ENCODE measurements around the gene LHFPL6. TPM values are rescaled to one million over a fixed set of nuclear protein-coding genes. Genes with fewer than 3 reads are reported as not detected.

The LHFPL6 gene
- total RNA-seq, 1 experiment from 2014 or later = 25.7 TPM

GRCh38 chr13:39494633-39495032, 108.4 kb downstream of the LHFPL6 start:
- Histone ChIP-seq H3K27ac (ENCODE audit: low read length) (no peak overlapping the region), H3K9me3 (ENCODE audit: control insufficient read depth, insufficient read depth, low read depth, low read length) (no peaks in the 10 kb centered on the region), H3K4me1 (ENCODE audit: control insufficient read depth, insufficient read depth, low read length) (no peaks in the 10 kb centered on the region), H3K36me3 (ENCODE audit: control insufficient read depth, insufficient read depth, low read length) (no peaks in the 10 kb centered on the region), H3K4me3 (ENCODE audit: low read depth in 2 of 2, low read length in 2 of 2) (no peak overlapping the region), H3K27me3 (ENCODE audit: control insufficient read depth, insufficient read depth, low read length) (no peaks in the 10 kb centered on the region)
- intact Hi-C loops (cut with micrococcal nuclease; ENCODE audit: unreplicated experiment) = no loop called here
- DNase-seq (ENCODE audit: low read depth, low spot score) (no peak), ATAC-seq (no peak)
- in situ Hi-C loops (cut with HindIII; ENCODE audit: low pct_unique_long_range_greater_than_20kb, low sequenced_read_pairs) = no loop called here
- ChIA-PET POLR2A (no interaction called here), CTCF (no interaction called here)
- TF ChIP-seq POLR2AphosphoS5 (IDR thresholded peaks at IDR 0.05; ENCODE audit: low read depth, low read length) (no peak), SIN3A (IDR thresholded peaks at IDR 0.05; ENCODE audit: borderline replicate concordance, insufficient read depth, low read depth, low read length) (no peak), TCF7L2 (IDR thresholded peaks at IDR 0.05; ENCODE audit: low read depth, low read length) (no peak), CTCF (IDR thresholded peaks at IDR 0.05) (no peak)
- TF ChIP-seq, protein P1, sequence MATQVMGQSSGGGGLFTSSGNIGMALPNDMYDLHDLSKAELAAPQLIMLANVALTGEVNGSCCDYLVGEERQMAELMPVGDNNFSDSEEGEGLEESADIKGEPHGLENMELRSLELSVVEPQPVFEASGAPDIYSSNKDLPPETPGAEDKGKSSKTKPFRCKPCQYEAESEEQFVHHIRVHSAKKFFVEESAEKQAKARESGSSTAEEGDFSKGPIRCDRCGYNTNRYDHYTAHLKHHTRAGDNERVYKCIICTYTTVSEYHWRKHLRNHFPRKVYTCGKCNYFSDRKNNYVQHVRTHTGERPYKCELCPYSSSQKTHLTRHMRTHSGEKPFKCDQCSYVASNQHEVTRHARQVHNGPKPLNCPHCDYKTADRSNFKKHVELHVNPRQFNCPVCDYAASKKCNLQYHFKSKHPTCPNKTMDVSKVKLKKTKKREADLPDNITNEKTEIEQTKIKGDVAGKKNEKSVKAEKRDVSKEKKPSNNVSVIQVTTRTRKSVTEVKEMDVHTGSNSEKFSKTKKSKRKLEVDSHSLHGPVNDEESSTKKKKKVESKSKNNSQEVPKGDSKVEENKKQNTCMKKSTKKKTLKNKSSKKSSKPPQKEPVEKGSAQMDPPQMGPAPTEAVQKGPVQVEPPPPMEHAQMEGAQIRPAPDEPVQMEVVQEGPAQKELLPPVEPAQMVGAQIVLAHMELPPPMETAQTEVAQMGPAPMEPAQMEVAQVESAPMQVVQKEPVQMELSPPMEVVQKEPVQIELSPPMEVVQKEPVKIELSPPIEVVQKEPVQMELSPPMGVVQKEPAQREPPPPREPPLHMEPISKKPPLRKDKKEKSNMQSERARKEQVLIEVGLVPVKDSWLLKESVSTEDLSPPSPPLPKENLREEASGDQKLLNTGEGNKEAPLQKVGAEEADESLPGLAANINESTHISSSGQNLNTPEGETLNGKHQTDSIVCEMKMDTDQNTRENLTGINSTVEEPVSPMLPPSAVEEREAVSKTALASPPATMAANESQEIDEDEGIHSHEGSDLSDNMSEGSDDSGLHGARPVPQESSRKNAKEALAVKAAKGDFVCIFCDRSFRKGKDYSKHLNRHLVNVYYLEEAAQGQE (IDR thresholded peaks at IDR 0.05; ENCODE audit: insufficient read depth in 1 of 2, low read depth in 2 of 2, low read length in 1 of 2) = no peak
- no TSS peak for BruUV-seq (replicated peaks)

- H3K27me3 ChIP-seq (ENCODE audit: control insufficient read depth, insufficient read depth, low read length) = no peaks in the 10 kb centered on the region
- in situ Hi-C loops (cut with HindIII; ENCODE audit: low pct_unique_long_range_greater_than_20kb, low sequenced_read_pairs) = no loop called here
- no peak for TF ChIP-seq SIN3A (IDR thresholded peaks at IDR 0.05; ENCODE audit: borderline replicate concordance, insufficient read depth, low read depth, low read length)
- TF ChIP-seq POLR2AphosphoS5 (IDR thresholded peaks at IDR 0.05; ENCODE audit: low read depth, low read length) = no peak
- TF ChIP-seq CTCF (IDR thresholded peaks at IDR 0.05) = no peak
- no peak for TF ChIP-seq TCF7L2 (IDR thresholded peaks at IDR 0.05; ENCODE audit: low read depth, low read length)
Observed at GRCh38 chr13:39494006-39494405, 109.0 kb downstream of the LHFPL6 start.

More at GRCh38 chr13:39494006-39494405, 109.0 kb downstream of the LHFPL6 start:
- H3K27ac ChIP-seq (ENCODE audit: low read length) = no peak overlapping the region
- no peak overlapping the region for H3K4me3 ChIP-seq (ENCODE audit: low read depth in 2 of 2, low read length in 2 of 2)
- ChIA-PET POLR2A (no interaction called here), CTCF (no interaction called here)
- DNase-seq (ENCODE audit: low read depth, low spot score) (no peak), ATAC-seq (no peak)
- intact Hi-C loops (cut with micrococcal nuclease; ENCODE audit: unreplicated experiment) = no loop called here
- no peaks in the 10 kb centered on the region for H3K36me3 ChIP-seq (ENCODE audit: control insufficient read depth, insufficient read depth, low read length)
- no peaks in the 10 kb centered on the region for H3K4me1 ChIP-seq (ENCODE audit: control insufficient read depth, insufficient read depth, low read length)
- BruUV-seq (replicated peaks) = no TSS peak
- no peaks in the 10 kb centered on the region for H3K9me3 ChIP-seq (ENCODE audit: control insufficient read depth, insufficient read depth, low read depth, low read length)

Measured in Panc1 (cell line).